H9 (cell line): ENCODE data around the gene LRRC58. TPM values are rescaled to one million over a fixed set of nuclear protein-coding genes. Genes with fewer than 3 reads are reported as not detected.

ENCODE experiments used
- DNase-seq: peaks from one replicate; pipeline ENCODE4 v3.0.0-alpha.2; 2017
- H2AFZ ChIP-seq: one replicate; pipeline ENCODE4 v1.6.1; 2013; ENCODE audit warnings: mild to moderate bottlenecking, low read length, control low read depth, moderate library complexity
- H2AK5ac ChIP-seq: 2 replicates; pipeline ENCODE4 v1.6.1; 2013; ENCODE audit warnings: low read length, control low read depth, mixed read lengths; ENCODE audit not compliant: insufficient read length
- H2BK120ac ChIP-seq: one replicate; pipeline ENCODE4 v1.6.1; 2013; ENCODE audit warnings: low read depth, mild to moderate bottlenecking, low read length, control low read depth, inconsistent platforms; ENCODE audit not compliant: poor library complexity, severe bottlenecking
- H2BK12ac ChIP-seq: 2 replicates; pipeline ENCODE4 v1.6.1; 2013; ENCODE audit warnings: low read length, control low read depth, mixed read lengths, low read depth; ENCODE audit not compliant: insufficient read length
- H2BK15ac ChIP-seq: 2 replicates; pipeline ENCODE4 v1.6.1; 2013; ENCODE audit warnings: low read depth, low read length, control low read depth
- H2BK20ac ChIP-seq: one replicate; pipeline ENCODE4 v1.6.1; 2013; ENCODE audit warnings: low read depth, mild to moderate bottlenecking, low read length, control low read depth, inconsistent platforms; ENCODE audit not compliant: poor library complexity, severe bottlenecking
- H2BK5ac ChIP-seq: 2 replicates; pipeline ENCODE4 v1.6.1; 2013; ENCODE audit warnings: low read length, control low read depth, mixed read lengths; ENCODE audit not compliant: insufficient read length
- H3K14ac ChIP-seq: 2 replicates; pipeline ENCODE4 v1.6.1; 2013; ENCODE audit warnings: low read length, control low read depth; ENCODE audit not compliant: insufficient read depth
- H3K18ac ChIP-seq: 2 replicates; pipeline ENCODE4 v1.6.1; 2013; ENCODE audit warnings: low read depth, mild to moderate bottlenecking, mixed read lengths, low read length, control low read depth; ENCODE audit not compliant: insufficient read length
- H3K23ac ChIP-seq: 2 replicates; pipeline ENCODE4 v1.6.1; 2013; ENCODE audit warnings: low read length, control low read depth, mixed read lengths, low read depth; ENCODE audit not compliant: insufficient read length
- H3K23me2 ChIP-seq: 2 replicates; pipeline ENCODE4 v1.6.1; 2013; ENCODE audit warnings: low read depth, mild to moderate bottlenecking, mixed read lengths, low read length, control low read depth; ENCODE audit not compliant: insufficient read length, poor library complexity, severe bottlenecking
- H3K27ac ChIP-seq: 2 replicates; pipeline ENCODE4 v1.5.1; 2013; ENCODE audit warnings: low read length, control low read depth, mixed read lengths, low read depth; ENCODE audit not compliant: insufficient read length
- H3K27me3 ChIP-seq: 2 replicates; pipeline ENCODE4 v1.6.1; 2013; ENCODE audit warnings: low read length, control low read depth, inconsistent platforms; ENCODE audit not compliant: insufficient read depth
- H3K4ac ChIP-seq: 2 replicates; pipeline ENCODE4 v1.6.1; 2013; ENCODE audit warnings: low read depth, mild to moderate bottlenecking, control low read depth, inconsistent platforms, low read length, moderate library complexity
- H3K4me1 ChIP-seq: 2 replicates; pipeline ENCODE4 v1.6.1; 2013; ENCODE audit warnings: low read length, control low read depth, inconsistent platforms; ENCODE audit not compliant: insufficient read depth
- H3K4me2 ChIP-seq: 2 replicates; pipeline ENCODE4 v1.6.1; 2013; ENCODE audit warnings: low read length, control low read depth, mixed read lengths; ENCODE audit not compliant: insufficient read length, insufficient read depth
- H3K56ac ChIP-seq: 2 replicates; pipeline ENCODE4 v1.6.1; 2013; ENCODE audit warnings: low read depth, mild to moderate bottlenecking, mixed read lengths, low read length, control low read depth; ENCODE audit not compliant: insufficient read length
- H3K79me1 ChIP-seq: 2 replicates; pipeline ENCODE4 v1.6.1; 2013; ENCODE audit warnings: low read depth, mild to moderate bottlenecking, moderate library complexity, low read length, control low read depth, inconsistent platforms; ENCODE audit not compliant: insufficient read depth, poor library complexity, severe bottlenecking
- H3K79me2 ChIP-seq: 2 replicates; pipeline ENCODE4 v1.6.1; 2013; ENCODE audit warnings: low read length, control low read depth, inconsistent platforms; ENCODE audit not compliant: insufficient read depth
- H3K9ac ChIP-seq: 2 replicates; pipeline ENCODE4 v1.6.1; 2013; ENCODE audit warnings: low read length, control low read depth, mixed read lengths; ENCODE audit not compliant: insufficient read length; ENCODE audit errors: extremely low read depth
- H3K9me3 ChIP-seq: one replicate; pipeline ENCODE4 v1.6.1; 2013; ENCODE audit warnings: low read depth, low read length, inconsistent platforms; ENCODE audit not compliant: control insufficient read depth
- H3T11ph ChIP-seq: one replicate; pipeline ENCODE4 v1.6.1; 2013; ENCODE audit warnings: mild to moderate bottlenecking, low read length, control low read depth, inconsistent platforms
- H4K20me1 ChIP-seq: one replicate; pipeline ENCODE4 v1.6.1; 2013; ENCODE audit not compliant: control insufficient read depth, insufficient read length, insufficient read depth
- H4K5ac ChIP-seq: 2 replicates; pipeline ENCODE4 v1.6.1; 2013; ENCODE audit warnings: low read depth, mild to moderate bottlenecking, mixed read lengths, low read length, control low read depth; ENCODE audit not compliant: insufficient read length
- H4K8ac ChIP-seq: replicated peaks from 2 replicates; pipeline ENCODE4 v1.6.1; 2013; ENCODE audit warnings: low read length, control low read depth, mixed read lengths, low read depth; ENCODE audit not compliant: insufficient read length
- H4K91ac ChIP-seq: 2 replicates; pipeline ENCODE4 v1.6.1; 2013; ENCODE audit warnings: low read depth, mild to moderate bottlenecking, moderate library complexity, mixed read lengths, low read length, control low read depth; ENCODE audit not compliant: insufficient read length
- H3K27ac Mint-ChIP-seq, 3 experiments: 2 replicates in 2 of 3; 3 replicates in 1 of 3; pipeline ENCODE4 v1.8.0; 2020 to 2021; ENCODE audit warnings: mixed read lengths in 3 of 3, mild to moderate bottlenecking in 1 of 3, moderate library complexity in 1 of 3
- H3K27me3 Mint-ChIP-seq: 2 replicates; pipeline ENCODE4 v1.8.0; 2021; ENCODE audit warnings: low read depth, mild to moderate bottlenecking, moderate library complexity, mixed read lengths
- H3K36me3 Mint-ChIP-seq, 3 experiments: 2 replicates in 2 of 3; 3 replicates in 1 of 3; pipeline ENCODE4 v1.8.0; 2020 to 2021; ENCODE audit warnings: low read depth in 3 of 3, mixed read lengths in 3 of 3; ENCODE audit not compliant: insufficient read depth in 1 of 3
- H3K4me1 Mint-ChIP-seq, 2 experiments: 2 replicates each; pipeline ENCODE4 v1.8.0; 2020; ENCODE audit warnings: mixed read lengths in 2 of 2
- H3K4me3 Mint-ChIP-seq, 2 experiments: 2 replicates in 1 of 2; 3 replicates in 1 of 2; pipeline ENCODE4 v1.8.0; 2020 to 2021; ENCODE audit warnings: mild to moderate bottlenecking in 2 of 2, mixed read lengths in 2 of 2, moderate library complexity in 1 of 2
- H3K9me3 Mint-ChIP-seq, 2 experiments: 2 replicates in 1 of 2; 3 replicates in 1 of 2; pipeline ENCODE4 v1.8.0; 2020; ENCODE audit warnings: mild to moderate bottlenecking in 2 of 2, mixed read lengths in 2 of 2, moderate library complexity in 1 of 2
- CTCF ChIP-seq: fragments of 200-600 bp; sonication (generic); conservative IDR thresholded peaks from 3 replicates; pipeline ENCODE4 v1.8.0; 2021; ENCODE audit warnings: antibody characterized with exemption, mild to moderate bottlenecking
- WGBS: extraction: QIAGEN DNeasy Blood & Tissue Kit; methylation state at CpG from one replicate; pipeline ENCODE4 v1.1.7; 2013; ENCODE audit warnings: missing lambda C conversion rate, low lambda C conversion rate, mixed read lengths; ENCODE audit not compliant: insufficient read length; ENCODE audit errors: extremely low coverage; 5-methylcytosine and 5-hydroxymethylcytosine counted together
- total RNA-seq: library from RNA; stranded (reverse); gene quantifications from 2 replicates; pipeline ENCODE4 v1.2.1, GENCODE V29; 2021

LRRC58 gene
- total RNA-seq, 1 experiment from 2014 or later: 18.2 TPM

GRCh38 chr3:120338517-120338916, 10.6 kb downstream of the LRRC58 start:
- H3K4me1 Mint-ChIP-seq: peaks cover 11 to 16% of the 10 kb centered on the region in 2 experiments
- no CpG with 5 or more reads among the region's 1 CpG for WGBS

More at GRCh38 chr3:120338517-120338916, 10.6 kb downstream of the LRRC58 start:
- TF ChIP-seq CTCF: no peak
- Histone ChIP-seq H3K9me3 (no peaks in the 10 kb centered on the region), H3K18ac (no peak overlapping the region), H3K4me1 (no peaks in the 10 kb centered on the region), H2AFZ (no peak overlapping the region), H4K8ac (no peak overlapping the region), H2BK120ac (no peak overlapping the region), H3K27ac (no peak overlapping the region), H4K91ac (no peak overlapping the region), H3K79me1 (peaks cover under 1% of the 10 kb centered on the region), H3K4ac (no peak overlapping the region), H3K23ac (no peak overlapping the region), H2BK5ac (no peak overlapping the region), H3K23me2 (no peaks in the 10 kb centered on the region), H3K9ac (no peak overlapping the region), H4K5ac (no peak overlapping the region), H3K27me3 (no peaks in the 10 kb centered on the region), H2BK12ac (no peak overlapping the region), H3K79me2 (no peaks in the 10 kb centered on the region), H2BK20ac (no peak overlapping the region), H3K56ac (no peak overlapping the region), H2AK5ac (no peak overlapping the region), H2BK15ac (no peak overlapping the region), H3K4me2 (no peak overlapping the region), H3T11ph (no peak overlapping the region), H4K20me1 (no peaks in the 10 kb centered on the region), H3K14ac (no peak overlapping the region)
- peaks cover 2% of the 10 kb centered on the region; the same call in 1 of the 2 replicates for H3K27me3 Mint-ChIP-seq
- peaks cover 36 to 39% (median 36%) of the 10 kb centered on the region in 3 experiments for H3K36me3 Mint-ChIP-seq
- H3K27ac Mint-ChIP-seq: no peak overlapping the region
- no peak for DNase-seq
- H3K4me3 Mint-ChIP-seq: no peak overlapping the region
- peaks cover 12 to 19% of the 10 kb centered on the region in 2 experiments for H3K9me3 Mint-ChIP-seq
